ENCODE data around the gene TRNP1. TPM values are rescaled to one million over a fixed set of nuclear protein-coding genes. Genes with fewer than 3 reads are reported as not detected.

The TRNP1 gene
- total RNA-seq, 1 experiment from 2014 or later, result 11.6 TPM

DNA sequence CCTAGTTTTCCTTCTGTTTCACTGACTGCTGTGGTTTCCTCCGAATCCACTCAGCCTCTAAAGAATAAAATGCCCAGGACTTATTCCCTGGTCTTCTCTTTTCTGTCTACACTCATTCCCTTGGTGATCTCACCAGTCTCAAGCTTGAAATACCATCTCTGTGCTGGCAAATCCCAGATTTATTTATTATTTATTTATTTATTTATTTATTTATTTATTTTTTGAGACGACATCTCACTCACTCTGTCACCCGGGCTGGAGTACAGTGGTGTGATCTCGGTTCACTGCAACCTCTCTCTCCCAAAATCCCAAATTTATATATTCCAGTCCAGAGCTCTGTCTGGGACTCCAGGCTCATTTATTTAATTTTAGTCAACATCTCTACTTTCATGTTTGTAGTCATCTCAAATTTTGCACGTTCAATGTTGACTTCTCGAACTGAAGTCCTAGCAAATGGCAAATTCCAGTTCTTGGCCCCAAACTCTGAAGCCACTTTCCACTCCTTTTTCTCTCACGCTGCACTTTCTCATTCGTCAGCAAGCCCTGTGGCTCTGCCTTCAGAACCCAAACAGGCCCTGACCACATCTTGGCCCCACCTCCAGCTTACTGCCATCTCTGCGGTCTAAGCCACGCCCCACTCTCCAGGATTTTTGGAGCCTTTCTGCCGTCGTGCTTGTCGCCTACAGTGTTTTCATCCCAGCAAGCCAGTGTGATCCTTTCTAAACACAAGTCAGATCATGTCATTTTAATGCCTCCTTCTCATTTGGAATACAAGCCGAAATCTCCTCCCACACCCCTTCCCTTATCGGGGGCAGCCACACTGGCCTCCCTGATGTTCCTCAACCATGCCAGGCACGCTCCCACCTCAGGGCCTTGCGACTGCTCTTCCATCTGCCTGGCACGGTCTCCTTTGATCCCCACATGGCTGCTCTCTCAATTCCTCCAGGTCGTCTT lies 33.4 kb downstream of the TRNP1 start:
- peak; percentile 92 for DNase-seq (ENCODE audit: low read depth)

GRCh38 chr1:27027575-27028250 lies 34.2 kb downstream of the TRNP1 start:
- DNase-seq (ENCODE audit: low read depth), result peak; percentile 52

DNA sequence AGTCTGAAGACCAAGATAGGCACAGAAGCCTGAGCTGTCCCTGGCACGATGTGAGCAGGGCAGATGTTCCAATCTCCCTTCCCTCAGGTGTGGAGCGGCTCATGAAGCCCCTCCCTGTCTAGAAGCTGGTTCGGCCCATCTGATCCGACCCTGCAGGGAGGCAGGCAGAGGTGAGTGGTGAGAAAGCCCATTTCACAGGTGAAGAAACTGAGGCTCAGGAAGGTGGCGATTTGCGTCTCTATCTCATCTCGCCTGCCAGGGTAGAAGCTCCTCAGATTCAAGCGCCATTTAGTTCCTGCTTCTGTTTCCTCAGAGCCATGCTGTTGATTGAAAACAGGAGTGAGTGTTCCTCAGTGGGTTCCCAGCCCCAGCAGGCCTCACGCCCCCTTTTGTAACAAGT lies 36.0 kb downstream of the TRNP1 start:
- DNase-seq (ENCODE audit: low read depth), result no peak

GRCh38 chr1:27031235-27032118 lies 38.0 kb downstream of the TRNP1 start:
- DNase-seq (ENCODE audit: low read depth), result peak; percentile 92

GRCh38 chr1:27032119-27032461 lies 38.6 kb downstream of the TRNP1 start:
- no peak for DNase-seq (ENCODE audit: low read depth)

GRCh38 chr1:27033043-27033746 lies 39.7 kb downstream of the TRNP1 start:
- DNase-seq (ENCODE audit: low read depth), result no peak

DNA sequence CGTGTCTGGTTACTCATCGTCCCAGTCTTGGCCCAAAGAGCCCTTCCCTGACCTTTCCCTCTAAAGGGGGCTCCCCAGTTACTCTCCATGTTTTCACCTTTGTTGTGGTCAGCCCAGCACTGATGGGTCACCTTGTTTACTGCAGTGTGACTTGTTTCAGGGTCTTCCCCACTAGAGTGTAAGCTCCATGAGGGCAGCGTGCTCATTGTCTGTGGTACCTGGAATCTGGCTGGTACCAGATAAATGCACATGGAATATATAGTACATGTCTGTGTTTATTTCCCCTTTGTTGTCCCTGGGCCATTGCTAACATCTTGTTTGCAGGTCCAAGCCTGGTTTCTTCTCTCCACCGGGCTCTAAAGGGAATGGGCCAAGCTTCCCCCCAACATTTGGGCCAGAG lies 41.9 kb downstream of the TRNP1 start:
- no peak for DNase-seq (ENCODE audit: low read depth)

DNA sequence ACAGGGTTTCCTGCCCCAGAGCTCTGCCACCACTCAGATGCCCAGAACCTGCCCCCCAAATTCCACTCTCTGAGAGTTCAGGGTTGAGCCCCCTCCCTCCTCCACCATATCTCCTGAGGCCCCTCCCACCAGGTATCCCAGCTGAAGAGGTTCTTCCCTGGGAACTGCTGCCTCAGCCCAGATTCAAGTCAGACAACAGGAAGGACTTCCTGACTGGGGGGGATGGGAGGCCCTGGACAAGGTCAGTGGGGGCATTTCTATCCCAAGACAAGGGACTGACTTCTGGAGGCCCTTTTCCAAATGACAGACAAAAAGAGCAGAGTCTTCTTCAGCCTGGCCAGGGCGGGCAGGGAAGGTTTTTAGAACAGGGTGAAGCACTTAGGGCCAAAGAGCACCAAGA lies 43.2 kb downstream of the TRNP1 start:
- no peak for DNase-seq (ENCODE audit: low read depth)

GRCh38 chr1:27037518-27037917 lies 44.0 kb downstream of the TRNP1 start:
- no peak for DNase-seq (ENCODE audit: low read depth)

- no peak for DNase-seq (ENCODE audit: low read depth)
Measured at GRCh38 chr1:27038020-27038419, 44.5 kb downstream of the TRNP1 start.

DNA sequence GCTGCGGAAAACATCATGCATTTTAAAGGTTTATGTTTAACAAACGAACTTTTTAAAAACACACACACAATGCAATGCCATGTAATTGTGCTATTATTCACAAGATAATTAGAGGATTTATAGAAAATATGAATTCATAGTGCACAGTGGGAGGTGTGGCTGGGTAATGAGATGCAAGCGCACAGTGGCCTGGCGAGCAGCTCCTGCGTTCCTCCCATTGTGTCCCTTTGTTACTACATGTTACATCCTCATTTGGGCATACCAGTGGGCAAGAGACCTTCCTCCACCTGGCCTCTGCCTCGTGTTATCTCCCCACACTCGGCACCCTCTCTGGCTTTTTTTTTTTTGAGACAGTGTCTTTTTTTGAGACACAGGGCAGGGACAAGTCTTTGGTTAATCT lies 49.2 kb downstream of the TRNP1 start:
- no peak for DNase-seq (ENCODE audit: low read depth)

DNA sequence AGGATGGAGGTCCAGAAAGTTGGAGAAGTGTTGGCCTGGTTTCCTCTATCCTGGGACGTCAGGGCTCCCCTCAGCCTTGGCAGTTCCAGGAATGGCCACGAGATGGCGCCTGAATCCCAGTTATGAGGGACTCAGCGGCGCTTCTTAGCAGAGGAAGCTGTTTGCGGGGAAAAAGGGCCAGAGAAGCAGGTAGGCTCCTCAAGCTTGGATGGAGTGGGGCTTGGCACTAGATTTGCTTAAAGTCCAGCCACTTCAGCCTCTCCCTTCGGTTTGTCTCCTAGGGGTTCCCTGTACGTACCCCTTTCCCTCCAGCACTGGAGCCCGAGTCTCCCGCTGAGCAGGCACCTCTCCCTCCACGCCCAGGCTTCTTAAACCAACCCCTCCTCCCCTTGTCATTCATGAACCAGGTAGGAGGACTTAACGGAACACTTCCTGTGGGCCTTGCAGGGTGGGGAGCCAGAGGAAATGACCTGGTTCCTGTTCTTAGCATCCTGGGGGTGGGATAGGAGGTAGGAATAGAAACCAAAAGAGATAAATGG lies 51.2 kb downstream of the TRNP1 start:
- DNase-seq (ENCODE audit: low read depth), result peak; percentile 79

- DNase-seq (ENCODE audit: low read depth), result peak; percentile 76
Measured at GRCh38 chr1:27045973-27046558, 52.6 kb downstream of the TRNP1 start.

DNA sequence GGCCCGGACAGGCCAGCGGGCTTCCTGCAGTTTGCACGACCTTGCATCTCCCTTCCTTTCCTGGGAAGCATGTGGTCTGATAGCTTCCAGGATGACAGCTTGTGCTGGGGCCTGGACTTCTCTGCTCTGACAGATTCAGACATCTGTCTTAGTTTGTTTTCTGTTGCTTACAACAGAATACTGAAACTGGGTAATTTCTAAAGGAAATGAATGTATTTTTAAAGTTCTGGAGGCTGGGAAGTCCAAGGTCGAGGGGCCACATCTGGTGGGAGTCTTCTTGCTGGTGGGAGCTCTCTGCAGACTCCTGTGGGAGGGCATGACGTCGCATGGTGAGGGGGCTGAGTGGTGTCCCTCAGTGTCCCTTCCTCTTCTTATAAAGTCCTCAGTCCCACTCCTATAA lies 54.4 kb downstream of the TRNP1 start:
- DNase-seq (ENCODE audit: low read depth), result no peak

- no peak for DNase-seq (ENCODE audit: low read depth)
Measured at GRCh38 chr1:27049100-27049499, 55.6 kb downstream of the TRNP1 start.

GRCh38 chr1:27049607-27050006 lies 56.1 kb downstream of the TRNP1 start:
- DNase-seq (ENCODE audit: low read depth), result no peak

Other genes starting within 250 kb of the TRNP1 start
- 13.1 and 17.0 TPM in 2 replicates for gene PIGV, start 205.7 kb upstream of the TRNP1 start, total RNA-seq (2014; rRNA removed; shearing (Covaris generic))
- gene ZDHHC18, start 167.0 kb upstream of the TRNP1 start, total RNA-seq (2014; rRNA removed; shearing (Covaris generic)), result 36.2 and 41.2 TPM in 2 replicates
- gene SFN, start 130.5 kb upstream of the TRNP1 start, total RNA-seq (2014; rRNA removed; shearing (Covaris generic)), result 0.76 TPM in 1 of 2 replicates, not detected in the other
- 9.5 and 15.7 TPM in 2 replicates for gene GPN2, start 103.4 kb upstream of the TRNP1 start, total RNA-seq (2014; rRNA removed; shearing (Covaris generic))
- 5.6 and 14.5 TPM in 2 replicates for gene GPATCH3, start 93.2 kb upstream of the TRNP1 start, total RNA-seq (2014; rRNA removed; shearing (Covaris generic))
- gene NR0B2, start 79.7 kb upstream of the TRNP1 start, total RNA-seq (2014; rRNA removed; shearing (Covaris generic)), result not detected in 2 replicates
- gene NUDC, start 71.9 kb upstream of the TRNP1 start, total RNA-seq (2014; rRNA removed; shearing (Covaris generic)), result 63.5 and 80.9 TPM in 2 replicates
- not detected in 2 replicates for gene KDF1, start 33.2 kb upstream of the TRNP1 start, total RNA-seq (2014; rRNA removed; shearing (Covaris generic))
- 7.1 and 8.7 TPM in 2 replicates for gene TENT5B, start 19.2 kb downstream of the TRNP1 start, total RNA-seq (2014; rRNA removed; shearing (Covaris generic))
- 10.0 and 24.1 TPM in 2 replicates for gene SLC9A1, start 161.4 kb downstream of the TRNP1 start, total RNA-seq (2014; rRNA removed; shearing (Covaris generic))
- 20.7 and 30.0 TPM in 2 replicates for gene WDTC1, start 240.9 kb downstream of the TRNP1 start, total RNA-seq (2014; rRNA removed; shearing (Covaris generic))

Data from M059J (cell line).